ENCODE results near the gene MAP2K3.

Gene MAP2K3

GRCh38 chr17:21282850-21283249 lies 1.7 kb upstream of the MAP2K3 start:
- DNase-seq (ENCODE audit: low read depth in 2 of 2) = no peak

DNA sequence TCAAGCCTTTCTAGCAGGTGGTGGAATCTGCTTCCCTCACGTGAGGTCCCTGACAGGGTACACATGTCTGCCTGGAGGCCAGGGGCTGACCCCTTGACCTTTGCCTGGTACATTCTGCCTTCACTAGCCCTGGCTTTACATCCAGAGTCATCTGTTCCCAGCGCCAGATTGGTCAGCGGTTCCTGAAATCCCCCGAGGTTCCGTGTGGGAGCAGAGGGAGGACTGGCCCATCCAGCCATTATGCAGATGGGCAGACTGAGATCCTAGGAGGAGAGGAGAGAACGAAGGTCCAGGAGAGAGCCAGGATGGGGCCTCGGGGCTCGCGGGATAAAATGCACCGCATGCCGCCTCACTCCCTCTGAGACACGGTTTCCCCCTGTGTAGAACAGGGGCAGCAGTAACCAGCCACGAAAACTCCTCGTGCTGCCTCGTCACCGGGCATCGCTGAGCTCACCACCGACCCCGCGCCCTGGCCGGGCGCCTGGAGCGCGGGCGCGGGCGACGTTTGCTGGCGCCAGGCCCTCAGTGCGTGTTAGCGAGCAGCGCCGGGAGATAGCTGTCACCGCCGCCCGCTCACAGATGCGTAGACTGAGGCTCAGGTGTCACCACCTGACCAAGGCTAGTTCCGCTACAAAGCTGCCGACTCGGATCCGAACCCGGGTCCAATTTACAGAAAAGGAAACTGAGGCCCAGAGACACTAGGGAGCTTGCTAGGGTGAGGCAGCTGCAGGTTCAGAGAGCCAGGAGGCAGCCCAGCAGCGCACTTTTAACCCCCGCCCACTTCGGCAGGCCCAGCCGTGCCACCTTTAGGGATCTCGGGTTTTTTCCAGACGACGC lies 811 bp upstream of the MAP2K3 start:
- no peak for DNase-seq (ENCODE audit: low read depth in 2 of 2)

GRCh38 chr17:21285164-21286065 lies 904 bp downstream of the MAP2K3 start:
- no peak for DNase-seq (ENCODE audit: low read depth in 2 of 2)

DNA sequence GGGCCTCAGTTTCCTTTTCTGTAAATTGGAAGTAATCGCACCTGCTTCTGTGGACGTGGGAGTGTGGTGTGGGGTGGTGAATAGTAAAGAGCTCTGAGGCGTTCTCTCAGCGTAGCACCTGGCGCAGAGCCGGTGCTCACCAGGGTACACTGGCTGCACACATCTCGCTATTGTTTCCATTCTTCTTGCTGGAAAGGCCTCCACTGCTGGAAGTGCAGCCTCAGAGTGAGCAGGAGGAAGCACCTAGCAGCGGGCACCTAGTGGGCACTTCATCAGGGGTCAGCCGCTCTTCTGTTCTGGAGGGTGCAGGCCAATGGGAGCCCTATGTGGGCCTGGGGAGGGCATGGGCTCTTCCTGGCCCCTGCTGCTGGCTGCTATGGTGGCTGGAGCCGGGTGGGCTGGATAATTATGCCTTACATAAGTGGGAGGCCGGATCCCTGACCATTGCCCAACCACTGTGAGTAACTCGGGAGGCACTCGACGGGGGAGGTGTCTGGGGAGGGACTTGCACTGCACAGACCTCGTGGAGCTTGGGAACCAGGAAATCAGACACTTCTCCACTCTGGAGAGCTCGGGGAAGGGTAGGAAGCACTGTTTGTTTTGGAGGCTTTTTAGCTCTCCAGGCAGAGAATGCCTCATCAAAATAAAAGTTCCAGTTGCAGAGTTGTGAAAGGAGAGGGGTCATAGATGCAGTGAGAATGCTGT lies 1.7 kb downstream of the MAP2K3 start:
- no peak for DNase-seq (ENCODE audit: low read depth in 2 of 2)

GRCh38 chr17:21286909-21287702 lies 2.6 kb downstream of the MAP2K3 start:
- no peak for DNase-seq (ENCODE audit: low read depth in 2 of 2)

- DNase-seq (ENCODE audit: low read depth in 2 of 2) = peak; percentile 87 to 94
These were observed 3.4 kb downstream of the MAP2K3 start for GRCh38 chr17:21287703-21288449.

- DNase-seq (ENCODE audit: low read depth in 2 of 2) = no peak
These were observed 4.1 kb downstream of the MAP2K3 start for GRCh38 chr17:21288571-21289017.

- no peak for DNase-seq (ENCODE audit: low read depth in 2 of 2)
These were observed 4.8 kb downstream of the MAP2K3 start for GRCh38 chr17:21289175-21289901.

DNA sequence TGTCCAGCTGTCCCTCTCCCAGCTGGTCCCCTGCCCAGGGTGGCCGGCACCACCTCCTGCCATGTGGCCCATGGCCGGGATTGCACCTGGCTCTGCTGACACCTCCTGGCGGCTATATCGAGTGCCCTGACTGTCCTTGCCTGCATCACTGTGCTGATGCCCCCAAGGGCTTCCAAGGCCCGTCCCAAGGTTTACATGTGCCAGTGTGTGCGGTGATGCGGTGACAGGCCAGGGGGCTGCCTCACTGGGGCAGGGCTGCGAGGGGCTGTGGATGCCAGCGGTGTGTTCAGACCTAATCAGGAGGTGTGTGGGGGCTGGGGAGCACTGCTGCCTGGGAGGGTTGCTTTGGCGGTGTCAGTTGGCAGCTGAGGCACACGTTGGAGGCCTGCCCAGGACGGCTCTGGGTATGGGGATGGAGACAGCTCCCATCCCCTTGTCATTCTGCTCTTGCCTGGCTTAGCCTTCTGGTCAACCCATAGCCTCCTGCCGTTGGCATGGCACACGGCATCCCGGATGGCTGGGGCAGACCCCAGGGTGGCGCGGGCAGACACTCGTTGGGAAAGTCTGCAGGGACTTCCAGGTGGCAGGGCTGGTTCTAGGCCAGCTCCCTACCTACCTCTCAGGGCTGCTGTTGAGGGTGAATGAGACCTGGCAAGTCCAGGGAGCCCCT lies 5.5 kb downstream of the MAP2K3 start:
- no peak for DNase-seq (ENCODE audit: low read depth in 2 of 2)

- DNase-seq (ENCODE audit: low read depth in 2 of 2) = no peak
These were observed 6.8 kb downstream of the MAP2K3 start for GRCh38 chr17:21291357-21291756.

DNA sequence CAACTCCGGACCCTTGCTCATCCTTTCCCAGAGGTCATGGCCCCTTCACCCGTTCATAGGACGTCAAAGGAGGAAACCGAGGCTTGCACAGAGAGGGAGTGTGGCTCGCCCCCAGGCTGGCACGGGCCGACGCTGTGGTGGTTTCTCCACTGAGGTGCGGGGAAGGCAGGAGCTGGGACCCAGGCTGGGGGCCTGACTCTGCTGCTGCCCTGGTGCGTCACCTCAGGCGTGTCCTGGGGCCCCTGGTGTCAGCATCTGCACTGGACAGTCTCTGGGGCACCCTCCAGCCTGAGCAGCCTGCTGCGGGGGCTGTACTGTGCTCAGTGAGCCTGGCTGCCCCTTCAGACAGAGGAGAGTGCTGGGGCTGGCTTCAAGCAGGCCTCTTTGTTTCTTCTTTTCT lies 7.4 kb downstream of the MAP2K3 start:
- no peak for DNase-seq (ENCODE audit: low read depth in 2 of 2)

DNA sequence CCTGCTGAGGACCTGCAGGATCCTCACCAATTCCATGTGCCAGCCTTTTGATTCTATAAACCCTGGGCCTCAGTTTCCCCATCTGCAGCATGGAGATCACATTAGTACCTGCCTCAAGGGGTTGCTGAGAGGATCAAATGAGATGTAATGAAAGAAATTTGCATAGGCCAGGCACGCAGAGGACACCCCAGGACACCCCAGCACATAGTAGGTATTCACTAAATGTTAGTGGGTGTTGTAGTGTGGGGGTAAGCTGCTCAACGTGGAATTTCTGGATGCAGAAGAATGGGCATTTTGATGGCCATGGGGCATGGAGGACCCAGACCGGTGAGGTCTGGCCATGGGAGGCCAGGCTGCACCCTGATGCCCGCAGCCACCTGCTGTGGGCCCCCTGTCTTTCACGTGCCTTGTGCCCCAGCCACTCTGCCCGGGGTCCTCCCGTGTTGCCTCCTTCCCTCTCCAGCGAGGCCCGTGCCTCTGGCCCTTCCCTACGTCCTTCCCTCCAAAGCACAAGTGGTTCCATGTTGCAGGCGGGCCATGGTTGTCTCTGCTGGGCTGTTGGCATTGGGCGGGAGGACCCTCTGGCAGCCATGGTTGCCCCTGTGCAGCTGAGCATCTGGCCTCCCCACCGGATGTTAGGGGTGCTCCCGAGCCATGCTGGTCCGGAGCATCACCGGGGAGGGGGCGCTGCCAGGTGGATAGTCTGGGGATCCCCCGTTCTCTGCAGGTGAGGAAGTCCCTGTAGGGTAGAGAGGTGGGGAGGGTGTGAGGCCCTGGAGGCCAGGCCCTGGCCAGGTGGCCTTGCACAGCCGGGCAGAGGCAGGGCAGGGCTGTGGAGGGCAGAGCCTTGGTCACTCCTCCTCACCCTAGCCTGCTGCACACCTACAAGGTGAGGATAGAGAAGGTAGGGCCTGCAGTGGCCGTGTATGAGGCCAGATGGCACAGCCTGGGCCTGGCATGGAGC lies 8.6 kb downstream of the MAP2K3 start:
- no peak for DNase-seq (ENCODE audit: low read depth in 2 of 2)

GRCh38 chr17:21293831-21294210 lies 9.3 kb downstream of the MAP2K3 start:
- DNase-seq (ENCODE audit: low read depth in 2 of 2) = no peak

DNA sequence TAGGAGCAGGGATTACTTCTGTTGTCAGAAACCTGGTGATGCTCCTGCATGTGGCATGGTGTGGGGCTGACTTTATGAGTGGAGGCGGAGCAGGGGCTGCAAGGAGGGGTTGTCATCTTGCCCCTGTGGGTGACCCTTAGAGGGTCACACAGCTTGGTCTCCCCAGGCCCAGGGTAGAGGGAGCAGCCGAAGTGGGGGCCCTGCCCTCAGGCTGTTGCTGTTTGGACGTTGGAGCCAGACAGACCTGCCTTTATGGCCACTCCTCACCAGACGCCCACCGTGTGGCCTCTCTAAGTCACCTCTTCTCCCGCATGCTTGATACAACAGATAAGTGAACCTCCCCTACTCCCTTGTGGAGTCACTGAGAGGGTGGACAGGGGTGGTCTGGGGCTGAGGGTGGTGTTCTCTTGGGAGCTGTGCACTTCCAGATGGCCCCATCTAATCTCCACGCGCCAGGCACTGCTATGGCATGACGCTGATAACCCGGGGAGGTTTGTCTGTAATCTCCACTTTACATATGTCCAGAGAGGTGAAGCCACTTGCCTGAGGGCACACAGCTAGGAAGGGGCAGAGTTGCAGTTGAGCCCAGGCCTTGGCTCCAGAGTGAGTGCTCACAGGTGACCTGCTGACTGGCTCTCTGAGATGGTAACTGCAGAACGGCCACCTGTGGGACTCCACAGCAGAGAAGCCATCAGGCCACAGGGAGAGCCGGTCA lies 10.0 kb downstream of the MAP2K3 start:
- DNase-seq (ENCODE audit: low read depth in 2 of 2) = no peak

DNA sequence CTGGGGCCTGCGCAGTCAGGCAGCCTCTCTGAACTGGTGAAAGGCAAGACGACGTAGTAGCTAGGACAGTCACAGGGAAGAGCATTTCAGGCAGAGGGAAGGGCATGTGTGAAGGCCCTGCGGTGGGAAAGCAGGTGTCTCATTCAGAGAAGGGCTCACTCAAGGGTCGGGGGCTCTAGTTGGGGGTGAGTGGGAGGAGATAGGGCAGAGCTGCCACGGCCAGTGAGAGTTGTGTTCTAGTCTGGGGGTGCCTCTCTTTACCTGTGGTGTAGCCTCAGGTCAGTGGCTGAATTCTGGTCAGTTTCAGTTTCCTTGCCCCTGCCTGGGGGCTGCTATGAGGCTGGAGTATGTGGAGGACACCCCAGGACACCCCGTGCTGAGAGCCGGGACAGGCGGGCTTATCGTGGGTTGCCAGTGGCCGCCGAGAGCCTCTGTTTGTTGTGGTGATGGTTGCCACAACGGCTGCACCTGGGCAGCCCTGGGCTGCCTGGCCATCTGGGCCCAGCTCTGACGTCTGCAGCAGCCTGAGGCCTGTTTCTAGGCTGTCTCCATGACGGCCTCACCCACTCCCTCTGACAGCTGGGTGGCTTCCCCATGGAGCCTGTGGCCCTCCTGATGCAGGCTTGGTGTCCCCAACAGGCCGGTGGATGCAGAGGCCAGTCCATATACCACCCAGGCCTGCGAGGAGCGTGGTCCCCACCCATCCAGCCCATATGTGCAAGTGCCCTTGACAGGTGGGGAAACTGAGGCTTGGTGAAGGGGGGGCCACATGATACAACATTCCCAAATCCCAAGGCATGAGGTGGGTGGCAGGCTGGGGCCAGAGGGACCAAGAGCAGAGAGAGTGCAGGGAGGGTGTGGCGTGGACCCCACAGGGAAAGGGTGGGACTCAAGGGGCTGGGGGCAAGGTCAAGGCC lies 10.8 kb downstream of the MAP2K3 start:
- DNase-seq (ENCODE audit: low read depth in 2 of 2) = no peak
